Natural killer cell (primary cell): ENCODE results near the gene WDFY3. TPM values are rescaled to one million over a fixed set of nuclear protein-coding genes. Genes with fewer than 3 reads are reported as not detected.
A peak's percentile ranks its signal among the peaks of the same experiment; 100 is the strongest.

Source experiments
- ATAC-seq, 3 donors: fragments of 150-1000 bp in 2 of 3; fragments of 200-7000 bp in 1 of 3; cut with Tn5 transposase; 1 replicate in 1 of 3; 2 replicates in 2 of 3; pipeline ENCODE4 v1.10.0; 2021; ENCODE audit warnings: mild to moderate bottlenecking in 2 of 3, moderate library complexity in 2 of 3
- DNase-seq, 2 donors: peaks; one replicate each; pipeline versions ENCODE4 v3.0.0 to v3.0.0-alpha.2; 2013 to 2021; ENCODE audit warnings: mixed read lengths in 1 of 2
- H3K27ac ChIP-seq: one replicate; pipeline ENCODE4 v1.5.1; 2013; ENCODE audit warnings: mild to moderate bottlenecking, low read length
- H3K27me3 ChIP-seq: one replicate; pipeline ENCODE4 v1.6.1; 2013; ENCODE audit warnings: low read length; ENCODE audit not compliant: control insufficient read depth, insufficient read depth
- H3K36me3 ChIP-seq: one replicate; pipeline ENCODE4 v1.6.1; 2013; ENCODE audit warnings: low read length; ENCODE audit not compliant: control insufficient read depth, insufficient read depth
- H3K4me1 ChIP-seq: one replicate; pipeline ENCODE4 v1.6.1; 2013; ENCODE audit warnings: low read length; ENCODE audit not compliant: control insufficient read depth, insufficient read depth
- H3K4me3 ChIP-seq: one replicate; pipeline ENCODE4 v1.5.1; 2013; ENCODE audit warnings: low read length
- H3K9me3 ChIP-seq: one replicate; pipeline ENCODE4 v1.6.1; 2013; ENCODE audit warnings: low read length; ENCODE audit not compliant: control insufficient read depth, insufficient read depth
- H3K27ac Mint-ChIP-seq, 2 donors: one replicate each; pipeline ENCODE4 v1.8.0; 2022; ENCODE audit warnings: mild to moderate bottlenecking in 2 of 2, mixed read lengths in 2 of 2, moderate library complexity in 1 of 2
- H3K27me3 Mint-ChIP-seq, 2 donors: one replicate each; pipeline ENCODE4 v1.8.0; 2022; ENCODE audit warnings: low read depth in 2 of 2, mixed read lengths in 2 of 2
- H3K36me3 Mint-ChIP-seq: one replicate; pipeline ENCODE4 v1.8.0; 2022; ENCODE audit warnings: mixed read lengths
- H3K4me1 Mint-ChIP-seq, 2 donors: one replicate each; pipeline ENCODE4 v1.8.0; 2022; ENCODE audit warnings: mixed read lengths in 2 of 2
- H3K4me3 Mint-ChIP-seq: one replicate; pipeline ENCODE4 v1.8.0; 2022; ENCODE audit warnings: mild to moderate bottlenecking, moderate library complexity, mixed read lengths
- H3K9me3 Mint-ChIP-seq, 2 donors: one replicate each; pipeline ENCODE4 v1.8.0; 2022; ENCODE audit warnings: mixed read lengths in 2 of 2
- WGBS: methylation state at CpG from one replicate; pipeline ENCODE4 v1.1.7; 2013; ENCODE audit warnings: missing lambda C conversion rate; ENCODE audit not compliant: insufficient coverage; 5-methylcytosine and 5-hydroxymethylcytosine counted together
- intact Hi-C: fragments of 100-400 bp; cut with micrococcal nuclease; formaldehyde crosslinking; loops from one replicate; pipeline ENCODE4 v1.14.2; 2022
- total RNA-seq, 4 donors: library from RNA; stranded (reverse); fragments of 120-200 nt in 1 of 4; gene quantifications; one replicate each; pipeline versions ENCODE4 v1.2.3 to v1.2.4, GENCODE V29; 2013 to 2022
- TF ChIP-seq, protein P1 (sequence below): fragments of 200-600 bp; IDR thresholded peaks from one replicate; pipeline ENCODE4 v1.8.0; 2022; ENCODE audit warnings: antibody characterized with exemption

WDFY3 gene
- total RNA-seq, 3 donors from 2014 or later (not counting 1 experiment from before 2014, with no cell fraction given) = 2.5 to 7.2 (median 6.0) TPM

DNA sequence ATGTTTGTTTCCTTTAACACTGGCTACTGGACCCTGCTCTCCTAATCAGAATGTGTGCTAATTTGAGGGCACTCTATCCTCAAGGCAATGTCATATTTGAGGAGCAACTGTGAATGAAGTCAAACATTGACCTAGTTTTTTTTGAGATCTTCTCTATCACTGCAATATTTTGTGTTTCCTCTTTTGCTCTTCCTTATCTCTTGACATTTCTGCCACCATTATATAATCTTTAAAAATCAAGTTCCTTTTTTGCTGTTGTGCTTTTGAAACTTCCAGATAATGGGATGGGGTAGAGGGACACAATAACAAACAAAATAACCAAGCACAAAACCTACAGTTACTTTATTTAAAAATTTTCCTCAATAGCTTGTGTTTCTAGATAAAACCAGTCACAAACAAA is 7.4 kb upstream of the WDFY3 start:
- DNase-seq (no peak), ATAC-seq (no peak)
- peaks cover 3% of the 10 kb centered on the region in 2 donors for H3K9me3 Mint-ChIP-seq
- H3K27ac Mint-ChIP-seq = no peak overlapping the region
- Histone ChIP-seq H3K4me3 (no peak overlapping the region), H3K27ac (no peak overlapping the region), H3K4me1 (no peaks in the 10 kb centered on the region), H3K27me3 (peaks cover 2% of the 10 kb centered on the region), H3K36me3 (no peaks in the 10 kb centered on the region), H3K9me3 (no peaks in the 10 kb centered on the region)
- no peak overlapping the region for H3K4me3 Mint-ChIP-seq
- peaks cover 2 to 5% of the 10 kb centered on the region in 2 donors for H3K27me3 Mint-ChIP-seq
- H3K36me3 Mint-ChIP-seq = no peaks in the 10 kb centered on the region
- H3K4me1 Mint-ChIP-seq = no peaks in the 10 kb centered on the region
- intact Hi-C loops = no loop called here
- TF ChIP-seq, protein P1, sequence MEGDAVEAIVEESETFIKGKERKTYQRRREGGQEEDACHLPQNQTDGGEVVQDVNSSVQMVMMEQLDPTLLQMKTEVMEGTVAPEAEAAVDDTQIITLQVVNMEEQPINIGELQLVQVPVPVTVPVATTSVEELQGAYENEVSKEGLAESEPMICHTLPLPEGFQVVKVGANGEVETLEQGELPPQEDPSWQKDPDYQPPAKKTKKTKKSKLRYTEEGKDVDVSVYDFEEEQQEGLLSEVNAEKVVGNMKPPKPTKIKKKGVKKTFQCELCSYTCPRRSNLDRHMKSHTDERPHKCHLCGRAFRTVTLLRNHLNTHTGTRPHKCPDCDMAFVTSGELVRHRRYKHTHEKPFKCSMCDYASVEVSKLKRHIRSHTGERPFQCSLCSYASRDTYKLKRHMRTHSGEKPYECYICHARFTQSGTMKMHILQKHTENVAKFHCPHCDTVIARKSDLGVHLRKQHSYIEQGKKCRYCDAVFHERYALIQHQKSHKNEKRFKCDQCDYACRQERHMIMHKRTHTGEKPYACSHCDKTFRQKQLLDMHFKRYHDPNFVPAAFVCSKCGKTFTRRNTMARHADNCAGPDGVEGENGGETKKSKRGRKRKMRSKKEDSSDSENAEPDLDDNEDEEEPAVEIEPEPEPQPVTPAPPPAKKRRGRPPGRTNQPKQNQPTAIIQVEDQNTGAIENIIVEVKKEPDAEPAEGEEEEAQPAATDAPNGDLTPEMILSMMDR = no peak

DNA sequence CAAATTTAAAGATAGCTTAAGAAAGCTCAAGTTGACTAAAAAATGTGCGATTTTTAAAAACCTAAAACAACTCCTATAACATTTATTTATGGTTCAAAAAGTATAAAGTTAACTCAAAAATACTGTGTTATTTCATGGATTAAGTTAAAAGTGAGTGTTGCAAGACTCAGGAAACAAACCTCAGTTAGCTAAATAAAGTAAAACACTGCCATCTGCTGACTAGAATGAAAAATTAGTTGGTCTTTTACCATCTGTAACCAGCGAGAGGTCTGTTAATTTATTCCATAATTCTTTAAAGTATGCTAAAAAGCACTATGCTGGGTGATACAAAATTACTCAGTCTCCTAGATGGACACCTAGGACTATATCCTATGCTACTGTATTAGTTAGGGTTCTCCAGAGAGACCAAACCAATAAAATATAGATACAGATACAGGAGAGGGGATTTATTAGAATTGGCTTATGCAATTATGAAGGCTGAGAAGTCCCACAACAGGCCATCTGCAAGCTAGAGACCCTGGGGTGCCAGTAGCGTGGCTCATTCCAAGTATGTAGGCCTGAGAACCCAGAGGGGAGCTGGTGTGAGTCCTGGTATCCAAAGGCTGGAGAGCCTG is 4.9 kb upstream of the WDFY3 start:
- TF ChIP-seq, protein P1 = no peak
- intact Hi-C loops = no loop called here
- H3K36me3 Mint-ChIP-seq = peaks cover 6% of the 10 kb centered on the region
- peaks cover 2 to 3% of the 10 kb centered on the region in 2 donors for H3K9me3 Mint-ChIP-seq
- no peak overlapping the region for H3K4me3 Mint-ChIP-seq
- H3K4me1 Mint-ChIP-seq = peaks cover 0 to 5% of the 10 kb centered on the region in 2 donors
- H3K27ac ChIP-seq = no peak overlapping the region
- no peak overlapping the region for H3K4me3 ChIP-seq
- ATAC-seq = no peak
- H3K27ac Mint-ChIP-seq = no peak overlapping the region
- peaks cover 15 to 27% of the 10 kb centered on the region in 2 donors for H3K27me3 Mint-ChIP-seq
- peaks cover 9% of the 10 kb centered on the region for H3K27me3 ChIP-seq
- H3K9me3 ChIP-seq = no peaks in the 10 kb centered on the region
- no peaks in the 10 kb centered on the region for H3K36me3 ChIP-seq
- DNase-seq = peak in 1 of 2 donors; percentile 20
- 16% methylated on average over 1 of the region's 3 CpGs for WGBS
- H3K4me1 ChIP-seq = peaks cover 2% of the 10 kb centered on the region

DNA sequence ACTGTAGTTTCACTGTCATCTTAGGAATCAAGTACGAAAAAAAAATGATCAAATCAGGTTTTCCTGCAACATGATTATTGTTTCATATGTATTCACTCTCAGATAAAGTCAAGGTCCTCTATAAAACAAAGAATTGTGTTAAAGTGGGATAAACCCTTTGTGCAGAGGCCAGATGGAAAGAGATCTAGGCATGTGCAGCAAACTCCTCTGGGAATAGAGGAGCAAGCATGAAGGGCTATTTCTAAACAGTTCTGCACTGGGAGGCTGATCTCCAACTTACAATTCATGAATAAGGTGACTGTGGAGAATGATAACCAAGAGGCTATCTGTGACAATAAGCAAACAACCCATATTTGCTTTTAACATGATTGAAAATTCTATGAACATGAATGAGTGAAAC is 2.4 kb upstream of the WDFY3 start:
- DNase-seq (no peak), ATAC-seq (no peak)
- H3K4me1 Mint-ChIP-seq = peaks cover 0 to 6% of the 10 kb centered on the region in 2 donors
- no peak overlapping the region for H3K4me3 Mint-ChIP-seq
- H3K4me3 ChIP-seq = no peak overlapping the region
- WGBS = 100% methylated on average over 1 of the region's 1 CpG
- H3K36me3 Mint-ChIP-seq = peaks cover 6% of the 10 kb centered on the region
- H3K36me3 ChIP-seq = no peaks in the 10 kb centered on the region
- H3K9me3 ChIP-seq = no peaks in the 10 kb centered on the region
- H3K9me3 Mint-ChIP-seq = peaks cover 0 to 2% of the 10 kb centered on the region in 2 donors
- H3K27ac Mint-ChIP-seq = no peak overlapping the region
- intact Hi-C loops = no loop called here
- peaks cover 14% of the 10 kb centered on the region for H3K27me3 ChIP-seq
- TF ChIP-seq, protein P1 = no peak
- H3K4me1 ChIP-seq = peaks cover 7% of the 10 kb centered on the region
- no peak overlapping the region for H3K27ac ChIP-seq
- H3K27me3 Mint-ChIP-seq = peaks cover 26 to 36% of the 10 kb centered on the region in 2 donors

DNA sequence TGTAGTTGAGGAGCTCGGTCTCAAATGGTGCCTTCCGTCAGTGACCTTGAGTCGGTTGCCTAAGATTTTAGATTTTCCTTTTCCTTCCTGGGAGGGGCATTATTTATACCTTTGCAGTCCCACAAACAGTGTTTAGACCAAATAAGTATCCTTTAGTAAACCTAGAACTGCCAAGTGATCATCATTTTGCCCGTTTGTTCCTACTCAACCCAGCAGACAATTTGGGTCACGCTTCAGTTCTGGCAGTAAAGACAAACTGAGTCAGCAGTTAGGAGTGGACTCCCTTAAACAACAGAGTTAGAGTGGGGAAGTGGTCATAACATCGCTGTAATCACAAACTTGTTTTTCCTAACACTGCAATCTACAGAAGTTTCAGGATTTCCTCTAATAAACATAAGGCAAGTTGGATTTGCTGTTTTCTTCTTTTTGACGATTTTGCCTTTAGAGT is 777 bp upstream of the WDFY3 start:
- Mint-ChIP-seq H3K27me3 (peaks cover 28 to 36% of the 10 kb centered on the region in 2 donors), H3K9me3 (peaks cover under 1 to 3% of the 10 kb centered on the region in 2 donors), H3K36me3 (peaks cover 6% of the 10 kb centered on the region), H3K4me1 (peaks cover 0 to 6% of the 10 kb centered on the region in 2 donors), H3K27ac (no peak overlapping the region), H3K4me3 (peak overlapping the region; percentile 28)
- intact Hi-C loops = no loop called here
- H3K36me3 ChIP-seq = no peaks in the 10 kb centered on the region
- H3K27ac ChIP-seq = no peak overlapping the region
- H3K27me3 ChIP-seq = peaks cover 14% of the 10 kb centered on the region
- no peak overlapping the region for H3K4me3 ChIP-seq
- TF ChIP-seq, protein P1 = no peak
- 20% methylated on average over 7 of the region's 7 CpGs for WGBS
- no peaks in the 10 kb centered on the region for H3K9me3 ChIP-seq
- DNase-seq (no peak), ATAC-seq (no peak)
- peaks cover 7% of the 10 kb centered on the region for H3K4me1 ChIP-seq
